HG03066 (cell line): ENCODE results near the gene BLTP1.

Experiments used
- ATAC-seq: cut with Tn5 transposase; IDR thresholded peaks from one replicate; pipeline ENCODE4 v1.9.1; 2021; ENCODE audit warnings: low read depth; ENCODE audit not compliant: unreplicated experiment

The BLTP1 gene

GRCh38 chr4:122163767-122164166, 11.6 kb downstream of the BLTP1 start:
- no peak for ATAC-seq

- no peak for ATAC-seq
Observed at GRCh38 chr4:122167369-122167768, 15.2 kb downstream of the BLTP1 start.

GRCh38 chr4:122170775-122171174, 18.6 kb downstream of the BLTP1 start:
- no peak for ATAC-seq

GRCh38 chr4:122171323-122171722, 19.2 kb downstream of the BLTP1 start:
- ATAC-seq, result no peak

GRCh38 chr4:122172266-122172665, 20.1 kb downstream of the BLTP1 start:
- no peak for ATAC-seq

GRCh38 chr4:122178961-122179360, 26.8 kb downstream of the BLTP1 start:
- ATAC-seq, result no peak

GRCh38 chr4:122195718-122196117, 43.6 kb downstream of the BLTP1 start:
- ATAC-seq, result no peak
